ENCODE data around the gene HOXB9.

- TF ChIP-seq CTCF (IDR thresholded peaks at IDR 0.05) (no peak), POLR2A (IDR thresholded peaks at IDR 0.05) (no peak)
Measured at GRCh38 chr17:48597528-48597777, 28.7 kb downstream of the HOXB9 start.
